HEK293 (cell line): ENCODE results near the gene HIGD1A.
A peak's percentile ranks its signal among the peaks of the same experiment; 100 is the strongest.

Experiments
- EGR2 ChIP-seq: fragments of 450-650 bp; formaldehyde crosslinking; IDR thresholded peaks from 2 replicates; pipeline ENCODE4 v1.5.1; 2016; ENCODE audit warnings: low read depth, missing biosample characterization, missing genetic modification characterization
- IKZF3 ChIP-seq: fragments of 450-650 bp; IDR thresholded peaks from 2 replicates; pipeline ENCODE4 v1.5.0; 2018; ENCODE audit warnings: missing biosample characterization, mild to moderate bottlenecking, missing genetic modification characterization, moderate library complexity
- OVOL3 ChIP-seq: fragments of 450-650 bp; formaldehyde crosslinking; IDR thresholded peaks from 2 replicates; pipeline ENCODE4 v1.5.1; 2016; ENCODE audit warnings: missing biosample characterization, missing genetic modification characterization
- PRDM1 ChIP-seq: fragments of 450-650 bp; formaldehyde crosslinking; IDR thresholded peaks from 2 replicates; pipeline ENCODE4; 2016; ENCODE audit warnings: missing biosample characterization, missing genetic modification characterization
- ZBTB1 ChIP-seq: fragments of 450-650 bp; formaldehyde crosslinking; IDR thresholded peaks from 2 replicates; pipeline ENCODE4 v1.5.1; 2016; ENCODE audit warnings: missing biosample characterization, missing genetic modification characterization
- ZFHX2 ChIP-seq: fragments of 450-650 bp; formaldehyde crosslinking; conservative IDR thresholded peaks from 2 replicates; pipeline ENCODE4 v1.5.1; 2016; ENCODE audit warnings: missing biosample characterization, missing genetic modification characterization
- ZNF10 ChIP-seq: fragments of 450-650 bp; formaldehyde crosslinking; IDR thresholded peaks from 2 replicates; pipeline ENCODE4 v1.5.1; 2017; ENCODE audit warnings: missing biosample characterization, missing genetic modification characterization
- ZNF16 ChIP-seq: fragments of 450-650 bp; formaldehyde crosslinking; IDR thresholded peaks from 2 replicates; pipeline ENCODE4 v1.5.1; 2016; ENCODE audit warnings: low read depth, missing biosample characterization, missing genetic modification characterization
- ZNF174 ChIP-seq: fragments of 450-650 bp; formaldehyde crosslinking; IDR thresholded peaks from 2 replicates; pipeline ENCODE4 v1.5.0; 2017; ENCODE audit warnings: missing biosample characterization, mild to moderate bottlenecking, missing genetic modification characterization
- ZNF221 ChIP-seq: fragments of 450-650 bp; formaldehyde crosslinking; IDR thresholded peaks from 2 replicates; pipeline ENCODE4 v1.5.1; 2017; ENCODE audit warnings: missing biosample characterization, missing genetic modification characterization, borderline replicate concordance
- ZNF239 ChIP-seq: fragments of 450-650 bp; formaldehyde crosslinking; IDR thresholded peaks from 2 replicates; pipeline ENCODE4 v1.5.1; 2016; ENCODE audit warnings: missing biosample characterization, missing genetic modification characterization
- ZNF501 ChIP-seq: fragments of 450-650 bp; formaldehyde crosslinking; IDR thresholded peaks from 2 replicates; pipeline ENCODE4 v1.5.1; 2016; ENCODE audit warnings: missing biosample characterization, missing genetic modification characterization
- ZNF623 ChIP-seq: fragments of 450-650 bp; formaldehyde crosslinking; IDR thresholded peaks from 2 replicates; pipeline ENCODE4 v1.5.1; 2016; ENCODE audit warnings: missing biosample characterization, missing genetic modification characterization
- ZNF654 ChIP-seq: fragments of 450-650 bp; formaldehyde crosslinking; IDR thresholded peaks from 2 replicates; pipeline ENCODE4 v1.5.1; 2016; ENCODE audit warnings: low read depth, missing biosample characterization, missing genetic modification characterization
- ZNF677 ChIP-seq: fragments of 450-650 bp; IDR thresholded peaks from 2 replicates; pipeline ENCODE4 v1.5.0; 2018; ENCODE audit warnings: missing biosample characterization, mild to moderate bottlenecking, missing genetic modification characterization, moderate library complexity
- ZNF701 ChIP-seq: fragments of 450-650 bp; formaldehyde crosslinking; IDR thresholded peaks from 2 replicates; pipeline ENCODE4 v1.5.1; 2016; ENCODE audit warnings: missing biosample characterization, missing genetic modification characterization
- ZNF830 ChIP-seq: fragments of 450-650 bp; IDR thresholded peaks from 2 replicates; pipeline ENCODE4 v1.5.0; 2018; ENCODE audit warnings: missing biosample characterization, missing genetic modification characterization, low read depth, mild to moderate bottlenecking, moderate library complexity
- TF ChIP-seq, protein P1 (sequence below): fragments of 450-650 bp; formaldehyde crosslinking; IDR thresholded peaks from 2 replicates; pipeline ENCODE4 v1.5.1; 2017; ENCODE audit warnings: missing biosample characterization, mild to moderate bottlenecking, missing genetic modification characterization, moderate library complexity
- TF ChIP-seq, protein P2 (sequence below): fragments of 450-650 bp; formaldehyde crosslinking; IDR thresholded peaks from 2 replicates; pipeline ENCODE4 v1.5.1; 2017; ENCODE audit warnings: missing biosample characterization, missing genetic modification characterization
- TF ChIP-seq, protein P3 (sequence below): fragments of 450-650 bp; formaldehyde crosslinking; IDR thresholded peaks from 2 replicates; pipeline ENCODE4 v1.5.1; 2017; ENCODE audit warnings: missing biosample characterization, missing genetic modification characterization
- TF ChIP-seq, protein P4 (sequence below): fragments of 450-650 bp; formaldehyde crosslinking; IDR thresholded peaks from 2 replicates; pipeline ENCODE4 v1.5.1; 2016; ENCODE audit warnings: missing biosample characterization, missing genetic modification characterization
- TF ChIP-seq, protein P5 (sequence below): fragments of 450-650 bp; formaldehyde crosslinking; IDR thresholded peaks from 2 replicates; pipeline ENCODE4 v1.5.1; 2016; ENCODE audit warnings: missing biosample characterization, missing genetic modification characterization

Gene HIGD1A

DNA sequence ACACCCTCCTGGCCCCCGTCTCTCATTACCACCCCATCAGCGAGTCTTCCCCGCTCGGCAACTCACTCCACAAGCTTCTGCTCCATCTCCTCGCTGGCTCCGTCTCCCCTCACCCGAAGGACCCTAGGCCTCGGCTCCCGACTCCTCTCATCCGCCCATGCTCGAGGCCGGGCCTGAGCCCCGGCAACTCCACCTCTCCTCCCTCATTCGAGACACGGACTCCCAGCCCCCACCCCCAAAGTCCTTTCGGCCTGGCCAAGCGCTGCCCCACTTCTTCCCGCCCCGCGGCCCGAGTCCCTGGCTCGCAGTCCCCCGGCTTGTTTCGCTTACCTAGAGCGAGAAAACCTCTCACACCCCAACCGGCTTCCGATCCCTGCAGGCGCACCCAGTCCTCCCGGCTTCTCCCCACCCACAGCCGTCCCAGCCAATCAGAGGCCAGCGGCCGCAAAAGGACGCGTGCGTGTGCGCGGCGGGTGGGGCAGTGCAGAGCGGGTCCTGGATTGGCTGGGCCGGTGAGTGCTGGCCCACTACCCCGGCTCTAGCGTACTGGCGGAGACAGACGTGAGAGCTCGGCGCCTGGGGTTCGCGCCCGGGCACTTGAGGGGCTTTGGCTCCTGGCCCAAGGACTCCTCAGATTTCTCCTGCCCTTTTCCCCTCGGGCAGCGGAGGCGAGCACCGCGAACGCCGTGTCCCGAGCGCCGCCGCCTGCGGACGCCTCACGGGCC is at the start of gene HIGD1A (continued):
- TF ChIP-seq ZNF501 (peak; percentile 80), ZNF701 (no peak), ZNF830 (tag by site-specific recombination) (no peak), ZNF239 (no peak), IKZF3 (tag by site-specific recombination) (no peak), ZNF221 (tag by site-specific recombination) (no peak), ZNF174 (tag by site-specific recombination) (no peak), ZNF654 (tag by site-specific recombination) (no peak), OVOL3 (tag by site-specific recombination) (no peak), ZNF677 (no peak), PRDM1 (no peak), ZNF10 (tag by site-specific recombination) (no peak), ZBTB1 (0 out of 2 replicates have a peak, but pooled peaks have one; percentile 22), ZNF16 (tag by site-specific recombination) (no peak), ZNF623 (tag by site-specific recombination) (no peak), EGR2 (tag by site-specific recombination) (peak; percentile 25; the same call in 1 of the 2 replicates), ZFHX2 (peak; percentile 46)
- TF ChIP-seq, protein P1, sequence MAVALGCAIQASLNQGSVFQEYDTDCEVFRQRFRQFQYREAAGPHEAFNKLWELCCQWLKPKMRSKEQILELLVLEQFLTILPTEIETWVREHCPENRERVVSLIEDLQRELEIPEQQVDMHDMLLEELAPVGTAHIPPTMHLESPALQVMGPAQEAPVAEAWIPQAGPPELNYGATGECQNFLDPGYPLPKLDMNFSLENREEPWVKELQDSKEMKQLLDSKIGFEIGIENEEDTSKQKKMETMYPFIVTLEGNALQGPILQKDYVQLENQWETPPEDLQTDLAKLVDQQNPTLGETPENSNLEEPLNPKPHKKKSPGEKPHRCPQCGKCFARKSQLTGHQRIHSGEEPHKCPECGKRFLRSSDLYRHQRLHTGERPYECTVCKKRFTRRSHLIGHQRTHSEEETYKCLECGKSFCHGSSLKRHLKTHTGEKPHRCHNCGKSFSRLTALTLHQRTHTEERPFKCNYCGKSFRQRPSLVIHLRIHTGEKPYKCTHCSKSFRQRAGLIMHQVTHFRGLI = no peak
- TF ChIP-seq, protein P2, sequence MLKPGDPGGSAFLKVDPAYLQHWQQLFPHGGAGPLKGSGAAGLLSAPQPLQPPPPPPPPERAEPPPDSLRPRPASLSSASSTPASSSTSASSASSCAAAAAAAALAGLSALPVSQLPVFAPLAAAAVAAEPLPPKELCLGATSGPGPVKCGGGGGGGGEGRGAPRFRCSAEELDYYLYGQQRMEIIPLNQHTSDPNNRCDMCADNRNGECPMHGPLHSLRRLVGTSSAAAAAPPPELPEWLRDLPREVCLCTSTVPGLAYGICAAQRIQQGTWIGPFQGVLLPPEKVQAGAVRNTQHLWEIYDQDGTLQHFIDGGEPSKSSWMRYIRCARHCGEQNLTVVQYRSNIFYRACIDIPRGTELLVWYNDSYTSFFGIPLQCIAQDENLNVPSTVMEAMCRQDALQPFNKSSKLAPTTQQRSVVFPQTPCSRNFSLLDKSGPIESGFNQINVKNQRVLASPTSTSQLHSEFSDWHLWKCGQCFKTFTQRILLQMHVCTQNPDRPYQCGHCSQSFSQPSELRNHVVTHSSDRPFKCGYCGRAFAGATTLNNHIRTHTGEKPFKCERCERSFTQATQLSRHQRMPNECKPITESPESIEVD (tag by site-specific recombination) = no peak
- TF ChIP-seq, protein P3, sequence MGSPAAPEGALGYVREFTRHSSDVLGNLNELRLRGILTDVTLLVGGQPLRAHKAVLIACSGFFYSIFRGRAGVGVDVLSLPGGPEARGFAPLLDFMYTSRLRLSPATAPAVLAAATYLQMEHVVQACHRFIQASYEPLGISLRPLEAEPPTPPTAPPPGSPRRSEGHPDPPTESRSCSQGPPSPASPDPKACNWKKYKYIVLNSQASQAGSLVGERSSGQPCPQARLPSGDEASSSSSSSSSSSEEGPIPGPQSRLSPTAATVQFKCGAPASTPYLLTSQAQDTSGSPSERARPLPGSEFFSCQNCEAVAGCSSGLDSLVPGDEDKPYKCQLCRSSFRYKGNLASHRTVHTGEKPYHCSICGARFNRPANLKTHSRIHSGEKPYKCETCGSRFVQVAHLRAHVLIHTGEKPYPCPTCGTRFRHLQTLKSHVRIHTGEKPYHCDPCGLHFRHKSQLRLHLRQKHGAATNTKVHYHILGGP (tag by site-specific recombination) = no peak
- TF ChIP-seq, protein P4, sequence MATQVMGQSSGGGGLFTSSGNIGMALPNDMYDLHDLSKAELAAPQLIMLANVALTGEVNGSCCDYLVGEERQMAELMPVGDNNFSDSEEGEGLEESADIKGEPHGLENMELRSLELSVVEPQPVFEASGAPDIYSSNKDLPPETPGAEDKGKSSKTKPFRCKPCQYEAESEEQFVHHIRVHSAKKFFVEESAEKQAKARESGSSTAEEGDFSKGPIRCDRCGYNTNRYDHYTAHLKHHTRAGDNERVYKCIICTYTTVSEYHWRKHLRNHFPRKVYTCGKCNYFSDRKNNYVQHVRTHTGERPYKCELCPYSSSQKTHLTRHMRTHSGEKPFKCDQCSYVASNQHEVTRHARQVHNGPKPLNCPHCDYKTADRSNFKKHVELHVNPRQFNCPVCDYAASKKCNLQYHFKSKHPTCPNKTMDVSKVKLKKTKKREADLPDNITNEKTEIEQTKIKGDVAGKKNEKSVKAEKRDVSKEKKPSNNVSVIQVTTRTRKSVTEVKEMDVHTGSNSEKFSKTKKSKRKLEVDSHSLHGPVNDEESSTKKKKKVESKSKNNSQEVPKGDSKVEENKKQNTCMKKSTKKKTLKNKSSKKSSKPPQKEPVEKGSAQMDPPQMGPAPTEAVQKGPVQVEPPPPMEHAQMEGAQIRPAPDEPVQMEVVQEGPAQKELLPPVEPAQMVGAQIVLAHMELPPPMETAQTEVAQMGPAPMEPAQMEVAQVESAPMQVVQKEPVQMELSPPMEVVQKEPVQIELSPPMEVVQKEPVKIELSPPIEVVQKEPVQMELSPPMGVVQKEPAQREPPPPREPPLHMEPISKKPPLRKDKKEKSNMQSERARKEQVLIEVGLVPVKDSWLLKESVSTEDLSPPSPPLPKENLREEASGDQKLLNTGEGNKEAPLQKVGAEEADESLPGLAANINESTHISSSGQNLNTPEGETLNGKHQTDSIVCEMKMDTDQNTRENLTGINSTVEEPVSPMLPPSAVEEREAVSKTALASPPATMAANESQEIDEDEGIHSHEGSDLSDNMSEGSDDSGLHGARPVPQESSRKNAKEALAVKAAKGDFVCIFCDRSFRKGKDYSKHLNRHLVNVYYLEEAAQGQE (tag by site-specific recombination) = no peak
- TF ChIP-seq, protein P5, sequence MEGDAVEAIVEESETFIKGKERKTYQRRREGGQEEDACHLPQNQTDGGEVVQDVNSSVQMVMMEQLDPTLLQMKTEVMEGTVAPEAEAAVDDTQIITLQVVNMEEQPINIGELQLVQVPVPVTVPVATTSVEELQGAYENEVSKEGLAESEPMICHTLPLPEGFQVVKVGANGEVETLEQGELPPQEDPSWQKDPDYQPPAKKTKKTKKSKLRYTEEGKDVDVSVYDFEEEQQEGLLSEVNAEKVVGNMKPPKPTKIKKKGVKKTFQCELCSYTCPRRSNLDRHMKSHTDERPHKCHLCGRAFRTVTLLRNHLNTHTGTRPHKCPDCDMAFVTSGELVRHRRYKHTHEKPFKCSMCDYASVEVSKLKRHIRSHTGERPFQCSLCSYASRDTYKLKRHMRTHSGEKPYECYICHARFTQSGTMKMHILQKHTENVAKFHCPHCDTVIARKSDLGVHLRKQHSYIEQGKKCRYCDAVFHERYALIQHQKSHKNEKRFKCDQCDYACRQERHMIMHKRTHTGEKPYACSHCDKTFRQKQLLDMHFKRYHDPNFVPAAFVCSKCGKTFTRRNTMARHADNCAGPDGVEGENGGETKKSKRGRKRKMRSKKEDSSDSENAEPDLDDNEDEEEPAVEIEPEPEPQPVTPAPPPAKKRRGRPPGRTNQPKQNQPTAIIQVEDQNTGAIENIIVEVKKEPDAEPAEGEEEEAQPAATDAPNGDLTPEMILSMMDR (tag by site-specific recombination) = no peak
